Heart left ventricle (tissue), 16 donors: ENCODE measurements around the gene HDAC7. TPM values are rescaled to one million over a fixed set of nuclear protein-coding genes. Genes with fewer than 3 reads are reported as not detected.

Experiments used
- ATAC-seq, 4 donors: fragments of 200-7000 bp; cut with Tn5 transposase; one replicate each; pipeline ENCODE4 v1.9.1; 2020 to 2022; ENCODE audit warnings: moderate library complexity in 4 of 4, mild to moderate bottlenecking in 3 of 4, moderate number of reproducible peaks in 1 of 4
- DNase-seq, 5 donors: peaks; one replicate each; pipeline ENCODE4 v3.0.0-alpha.2; 2020
- H3K27ac ChIP-seq, 12 donors: fragments of 200-600 bp; sonication (generic) in 4 of 12; one replicate each; pipeline versions ENCODE4 v1.5.0 to v1.8.0; 2016 to 2022; ENCODE audit warnings: mild to moderate bottlenecking in 2 of 12
- H3K27me3 ChIP-seq, 9 donors: fragments of 200-600 bp; sonication (generic) in 2 of 9; one replicate each; pipeline versions ENCODE4 v1.5.1 to v1.8.0; 2016 to 2022; ENCODE audit warnings: mild to moderate bottlenecking in 3 of 9
- H3K36me3 ChIP-seq, 9 donors: fragments of 200-600 bp; sonication (generic) in 2 of 9; one replicate each; pipeline versions ENCODE4 v1.5.0 to v1.8.0; 2018 to 2022; ENCODE audit warnings: mild to moderate bottlenecking in 2 of 9
- H3K4me1 ChIP-seq, 12 donors: fragments of 200-600 bp; sonication (generic) in 4 of 12; one replicate each; pipeline versions ENCODE4 v1.5.0 to v1.8.0; 2016 to 2022; ENCODE audit warnings: mild to moderate bottlenecking in 3 of 12
- H3K4me3 ChIP-seq, 12 donors: fragments of 200-600 bp; sonication (generic) in 4 of 12; one replicate each; pipeline versions ENCODE4 v1.5.0 to v1.8.0; 2017 to 2022; ENCODE audit warnings: mild to moderate bottlenecking in 9 of 12, moderate library complexity in 4 of 12
- H3K9me3 ChIP-seq, 12 donors: fragments of 200-600 bp; sonication (generic) in 4 of 12; one replicate each; pipeline versions ENCODE4 v1.5.0 to v1.8.0; 2016 to 2022; ENCODE audit warnings: mild to moderate bottlenecking in 1 of 12
- CTCF ChIP-seq, 12 donors: fragments of 200-600 bp; sonication (generic) in 4 of 12; IDR thresholded peaks; one replicate each; pipeline versions ENCODE4 v1.5.0 to v1.8.0; 2018 to 2022; ENCODE audit warnings: antibody characterized with exemption in 12 of 12, mild to moderate bottlenecking in 5 of 12
- POLR2A ChIP-seq, 2 donors: fragments of 450-650 bp; IDR thresholded peaks; one replicate each; pipeline ENCODE4 v1.6.1; 2017; ENCODE audit warnings: antibody characterized with exemption in 2 of 2, mild to moderate bottlenecking in 2 of 2, moderate library complexity in 2 of 2
- WGBS, 4 donors: extraction: QIAGEN DNeasy Blood & Tissue Kit in 2 of 4; methylation state at CpG; one replicate each; pipeline versions ENCODE4 v1.1.5 to v1.1.7; 2013 to 2018; 5-methylcytosine and 5-hydroxymethylcytosine counted together
- intact Hi-C, 10 donors: fragments of 100-400 bp; cut with DNase I; formaldehyde crosslinking; loops; one replicate each; pipeline versions ENCODE4 v1.11.1 to v1.14.2; 2022
- polyA plus RNA-seq, 2 donors: library from polyadenylated mRNA; stranded (reverse); fragments of 200-250 nt; gene quantifications; one replicate each; pipeline ENCODE4 v1.2.3, GENCODE V29; 2013
- total RNA-seq, 9 donors: library from RNA; depleted of rRNA in 2 of 9; stranded (reverse); fragments of >200 nt in 2 of 9; fragmentation: NEBNext Ultra II Directional in 3 of 9; extraction: Animal tissue kit (Norgen Biotek cat#: 25700) in 3 of 9; gene quantifications; one replicate each; pipeline versions ENCODE4 v1.1.0 to v1.2.4, GENCODE V29; 2016 to 2023
- donor health status: ischemic (EF 13 %, LVEDD 7.1; RV severe dilation, severe dysfunction).
- donor health status: healthy with polysubstance abuse.
- donor health status: DM: no; HTN: yes; CAD: no.
- donor health status: DM: no; HTN: no; CAD: no.
- donor health status: ischemic (EF 25% LVEDD 6.9; RV normal size, moderate dysfunction).
- donor health status: ischemic (EF 25% LVEDD 5.7; RV mildly dilated, moderate dysfunction).
- donor health status: healthy.
- donor health status: DM: yes; HTN: yes; CAD: no.
- donor health status: ischemic (EF 35%, LVEDD 5.7; RV mildly dilated, moderate dysfunction).
- donor health status: nonischemic (EF 11% LVEDD 7.7; RV severe dilation, severe dysfunction).
- donor health status: DM: yes; HTN: yes; CAD: no.
- donor health status: PGD.
- donor health status: ischemic (EF 29% LVEDD 5.4; RV normal size, mild dysfunction).
- donor health status: nonischemic (EF 23%, LVEDD 6.1; RV moderate dilation, normal function).

Gene HDAC7
- total and polyA plus RNA-seq, 11 donors: 27.4 to 63.0 (median 39.3) TPM

GRCh38 chr12:47785036-47785886, 34.4 kb downstream of the HDAC7 start:
- H3K27ac ChIP-seq: peak overlapping the region in 1 of 12 donors; percentile 45
- peaks cover 0 to 19% (median 0%) of the 10 kb centered on the region in 12 donors for H3K4me1 ChIP-seq
- H3K27me3 ChIP-seq: no peaks in the 10 kb centered on the region
- TF ChIP-seq CTCF (IDR thresholded peaks at IDR 0.05) (no peak), POLR2A (IDR thresholded peaks at IDR 0.05) (no peak)
- no peak overlapping the region for H3K4me3 ChIP-seq
- no peak for ATAC-seq
- 83 to 89% (median 86%) methylated on average over 9 to 15 of the region's 15 CpGs for WGBS, 4 donors
- no peaks in the 10 kb centered on the region for H3K9me3 ChIP-seq
- intact Hi-C loops: no loop called here
- peaks cover 2 to 96% (median 85%) of the 10 kb centered on the region in 9 donors for H3K36me3 ChIP-seq
- DNase-seq: peak in 1 of 5 donors; percentile 46

GRCh38 chr12:47783821-47784819, 35.6 kb downstream of the HDAC7 start:
- no peaks in the 10 kb centered on the region for H3K27me3 ChIP-seq
- TF ChIP-seq CTCF (IDR thresholded peaks at IDR 0.05): no peak
- TF ChIP-seq POLR2A (IDR thresholded peaks at IDR 0.05): no peak
- DNase-seq (peak in 1 of 5 donors; percentile 46), ATAC-seq (no peak)
- H3K4me1 ChIP-seq: peaks cover 0 to 26% (median 3%) of the 10 kb centered on the region in 12 donors
- no peaks in the 10 kb centered on the region for H3K9me3 ChIP-seq
- H3K36me3 ChIP-seq: peaks cover 2 to 87% (median 73%) of the 10 kb centered on the region in 9 donors
- WGBS, 4 donors: 84 to 90% (median 86%) methylated on average over 20 of the region's 20 CpGs
- no peak overlapping the region for H3K4me3 ChIP-seq
- intact Hi-C loops: loop anchor here in 4 of 10 donors (5.0 kb wide), 2 partner anchors 53 to 132 kb away; no protein-coding TSS in a partner anchor
- peak overlapping the region in 1 of 12 donors; percentile 38 for H3K27ac ChIP-seq

- peaks cover 0 to 35% (median 13%) of the 10 kb centered on the region in 12 donors for H3K4me1 ChIP-seq
- no peak overlapping the region for H3K4me3 ChIP-seq
- H3K27ac ChIP-seq: peak overlapping the region in 1 of 12 donors; percentile 38
- DNase-seq (peak in 1 of 5 donors; percentile 55), ATAC-seq (no peak)
- 70 to 88% (median 75%) methylated on average over 9 to 17 of the region's 17 CpGs for WGBS, 4 donors
- peaks cover 2 to 78% (median 64%) of the 10 kb centered on the region in 9 donors for H3K36me3 ChIP-seq
- TF ChIP-seq CTCF (IDR thresholded peaks at IDR 0.05) (no peak), POLR2A (IDR thresholded peaks at IDR 0.05) (no peak)
- no peaks in the 10 kb centered on the region for H3K27me3 ChIP-seq
- no peaks in the 10 kb centered on the region for H3K9me3 ChIP-seq
- intact Hi-C loops: loop anchor here in 4 of 10 donors (5.0 kb wide), 2 partner anchors 54 to 131 kb away; no protein-coding TSS in a partner anchor
These were observed 36.5 kb downstream of the HDAC7 start for GRCh38 chr12:47783024-47783755.
